ENCODE results near the gene RSBN1L. TPM values are rescaled to one million over a fixed set of nuclear protein-coding genes. Genes with fewer than 3 reads are reported as not detected.

RSBN1L gene
- total RNA-seq, 1 donor from 2014 or later: 11.3 TPM

- Histone ChIP-seq H3K4me3 (peak overlapping the region; percentile 81 to 93), H3K27me3 (no peaks in the 10 kb centered on the region), H3K36me3 (no peaks in the 10 kb centered on the region), H3K9me3 (no peaks in the 10 kb centered on the region), H3K27ac (peak overlapping the region; percentile 91), H3K4me1 (peaks cover 39% of the 10 kb centered on the region)
- DNase-seq (ENCODE audit: extremely low spot score in 2 of 2): no peak
- TF ChIP-seq POLR2A (IDR thresholded peaks at IDR 0.05) (no peak), POLR2AphosphoS5 (IDR thresholded peaks at IDR 0.05; ENCODE audit: insufficient read depth in 1 of 2, low read depth in 1 of 2) (peak in 1 of 2 donors; percentile 8)
- intact Hi-C loops (cut with DNase I): loop anchor here (5.0 kb wide), 1 partner anchor 223 kb away; no protein-coding TSS in a partner anchor
These were observed 103.1 kb downstream of the RSBN1L start for GRCh38 chr7:77799078-77799964.

- H3K4me1 ChIP-seq: peaks cover 39% of the 10 kb centered on the region
- no peaks in the 10 kb centered on the region for H3K9me3 ChIP-seq
- DNase-seq (ENCODE audit: extremely low spot score in 2 of 2): no peak
- intact Hi-C loops (cut with DNase I): no loop called here
- H3K36me3 ChIP-seq: no peaks in the 10 kb centered on the region
- no peaks in the 10 kb centered on the region for H3K27me3 ChIP-seq
- TF ChIP-seq CTCF (IDR thresholded peaks at IDR 0.05): no peak
- no peak for TF ChIP-seq POLR2A (IDR thresholded peaks at IDR 0.05)
- TF ChIP-seq POLR2AphosphoS5 (IDR thresholded peaks at IDR 0.05; ENCODE audit: insufficient read depth in 1 of 2, low read depth in 1 of 2): no peak
- H3K4me3 ChIP-seq: peak overlapping the region in 1 of 2 donors; percentile 81
- H3K27ac ChIP-seq: no peak overlapping the region
These were observed 103.9 kb downstream of the RSBN1L start for GRCh38 chr7:77800158-77800557.

GRCh38 chr7:77800730-77801129, 104.5 kb downstream of the RSBN1L start:
- intact Hi-C loops (cut with DNase I): no loop called here
- DNase-seq (ENCODE audit: extremely low spot score in 2 of 2): no peak
- Histone ChIP-seq H3K4me3 (peak overlapping the region in 1 of 2 donors; percentile 81), H3K9me3 (no peaks in the 10 kb centered on the region), H3K27me3 (no peaks in the 10 kb centered on the region), H3K27ac (no peak overlapping the region), H3K36me3 (no peaks in the 10 kb centered on the region), H3K4me1 (peaks cover 39% of the 10 kb centered on the region)
- TF ChIP-seq POLR2A (IDR thresholded peaks at IDR 0.05) (no peak), CTCF (IDR thresholded peaks at IDR 0.05) (no peak), POLR2AphosphoS5 (IDR thresholded peaks at IDR 0.05; ENCODE audit: insufficient read depth in 1 of 2, low read depth in 1 of 2) (no peak)

- no peak for DNase-seq (ENCODE audit: extremely low spot score in 2 of 2)
- no peak for TF ChIP-seq CTCF (IDR thresholded peaks at IDR 0.05)
- intact Hi-C loops (cut with DNase I): no loop called here
- H3K36me3 ChIP-seq: no peaks in the 10 kb centered on the region
- no peaks in the 10 kb centered on the region for H3K9me3 ChIP-seq
- H3K4me3 ChIP-seq: no peak overlapping the region
- H3K27ac ChIP-seq: no peak overlapping the region
- peaks cover 24% of the 10 kb centered on the region for H3K4me1 ChIP-seq
- H3K27me3 ChIP-seq: no peaks in the 10 kb centered on the region
These were observed 106.5 kb downstream of the RSBN1L start for GRCh38 chr7:77802557-77803405.

GRCh38 chr7:77806425-77806824, 110.2 kb downstream of the RSBN1L start:
- no peak overlapping the region for H3K27ac ChIP-seq
- DNase-seq (ENCODE audit: extremely low spot score in 2 of 2): no peak
- no peaks in the 10 kb centered on the region for H3K36me3 ChIP-seq
- peaks cover 12% of the 10 kb centered on the region for H3K4me1 ChIP-seq
- intact Hi-C loops (cut with DNase I): no loop called here
- no peaks in the 10 kb centered on the region for H3K9me3 ChIP-seq
- H3K4me3 ChIP-seq: no peak overlapping the region
- TF ChIP-seq CTCF (IDR thresholded peaks at IDR 0.05) (no peak), POLR2A (IDR thresholded peaks at IDR 0.05) (no peak), POLR2AphosphoS5 (IDR thresholded peaks at IDR 0.05; ENCODE audit: insufficient read depth in 1 of 2, low read depth in 1 of 2) (no peak)
- H3K27me3 ChIP-seq: no peaks in the 10 kb centered on the region

Data from vagina (tissue), 2 donors.